ENCODE results near the gene COL28A1.

COL28A1 gene

GRCh38 chr7:7443806-7444350 is 91.8 kb downstream of the COL28A1 start:
- H3K36me3 Mint-ChIP-seq (ENCODE audit: low read depth) = peaks cover 10% of the 10 kb centered on the region
- peaks cover 29% of the 10 kb centered on the region for H3K9me3 Mint-ChIP-seq
- peaks cover 11% of the 10 kb centered on the region for H3K4me1 Mint-ChIP-seq
- no peak overlapping the region for H3K27ac Mint-ChIP-seq
- DNase-seq = no peak
- no peak overlapping the region for H3K4me3 Mint-ChIP-seq
- no peak for ATAC-seq
- H3K27me3 Mint-ChIP-seq = no peaks in the 10 kb centered on the region

- Mint-ChIP-seq H3K36me3 (ENCODE audit: low read depth) (no peaks in the 10 kb centered on the region), H3K27ac (no peak overlapping the region), H3K4me1 (peaks cover 11% of the 10 kb centered on the region), H3K27me3 (no peaks in the 10 kb centered on the region), H3K9me3 (peaks cover 4% of the 10 kb centered on the region), H3K4me3 (no peak overlapping the region)
- ATAC-seq = no peak
- DNase-seq = no peak
Measured at GRCh38 chr7:7439564-7439963, 96.1 kb downstream of the COL28A1 start.

- ATAC-seq (no peak), DNase-seq (no peak)
- H3K27me3 Mint-ChIP-seq = no peaks in the 10 kb centered on the region
- H3K36me3 Mint-ChIP-seq (ENCODE audit: low read depth) = no peaks in the 10 kb centered on the region
- H3K9me3 Mint-ChIP-seq = peaks cover 4% of the 10 kb centered on the region
- H3K27ac Mint-ChIP-seq = no peak overlapping the region
- no peak overlapping the region for H3K4me3 Mint-ChIP-seq
- H3K4me1 Mint-ChIP-seq = peaks cover 7% of the 10 kb centered on the region
Measured at GRCh38 chr7:7438851-7439250, 96.8 kb downstream of the COL28A1 start.

GRCh38 chr7:7435978-7436377 is 99.7 kb downstream of the COL28A1 start:
- Mint-ChIP-seq H3K4me3 (no peak overlapping the region), H3K9me3 (no peaks in the 10 kb centered on the region), H3K4me1 (no peaks in the 10 kb centered on the region), H3K27me3 (peaks cover 4% of the 10 kb centered on the region), H3K27ac (no peak overlapping the region), H3K36me3 (ENCODE audit: low read depth) (no peaks in the 10 kb centered on the region)
- DNase-seq (no peak), ATAC-seq (no peak)

- DNase-seq (no peak), ATAC-seq (no peak)
- Mint-ChIP-seq H3K4me1 (no peaks in the 10 kb centered on the region), H3K36me3 (ENCODE audit: low read depth) (no peaks in the 10 kb centered on the region), H3K9me3 (no peaks in the 10 kb centered on the region), H3K27me3 (peaks cover 4% of the 10 kb centered on the region), H3K4me3 (no peak overlapping the region), H3K27ac (no peak overlapping the region)
Measured at GRCh38 chr7:7434329-7434728, 101.3 kb downstream of the COL28A1 start.

GRCh38 chr7:7433811-7434210 is 101.9 kb downstream of the COL28A1 start:
- Mint-ChIP-seq H3K27ac (no peak overlapping the region), H3K27me3 (peaks cover 4% of the 10 kb centered on the region), H3K4me1 (no peaks in the 10 kb centered on the region), H3K9me3 (no peaks in the 10 kb centered on the region), H3K36me3 (ENCODE audit: low read depth) (no peaks in the 10 kb centered on the region), H3K4me3 (no peak overlapping the region)
- ATAC-seq (no peak), DNase-seq (no peak)

GRCh38 chr7:7432979-7433378 is 102.7 kb downstream of the COL28A1 start:
- DNase-seq (no peak), ATAC-seq (no peak)
- no peaks in the 10 kb centered on the region for H3K36me3 Mint-ChIP-seq (ENCODE audit: low read depth)
- no peak overlapping the region for H3K4me3 Mint-ChIP-seq
- no peaks in the 10 kb centered on the region for H3K4me1 Mint-ChIP-seq
- H3K27me3 Mint-ChIP-seq = peaks cover 4% of the 10 kb centered on the region
- no peaks in the 10 kb centered on the region for H3K9me3 Mint-ChIP-seq
- no peak overlapping the region for H3K27ac Mint-ChIP-seq

GRCh38 chr7:7428806-7429205 is 106.9 kb downstream of the COL28A1 start:
- no peak for ATAC-seq
- H3K36me3 Mint-ChIP-seq (ENCODE audit: low read depth) = no peaks in the 10 kb centered on the region
- no peaks in the 10 kb centered on the region for H3K9me3 Mint-ChIP-seq
- H3K4me3 Mint-ChIP-seq = no peak overlapping the region
- no peak overlapping the region for H3K27ac Mint-ChIP-seq
- no peak for DNase-seq
- H3K4me1 Mint-ChIP-seq = peaks cover 12% of the 10 kb centered on the region
- H3K27me3 Mint-ChIP-seq = peaks cover 4% of the 10 kb centered on the region

GRCh38 chr7:7427363-7427762 is 108.3 kb downstream of the COL28A1 start:
- Mint-ChIP-seq H3K36me3 (ENCODE audit: low read depth) (no peaks in the 10 kb centered on the region), H3K27me3 (peaks cover 4% of the 10 kb centered on the region), H3K4me3 (no peak overlapping the region), H3K27ac (no peak overlapping the region), H3K4me1 (peaks cover 12% of the 10 kb centered on the region), H3K9me3 (no peaks in the 10 kb centered on the region)
- no peak for ATAC-seq
- DNase-seq = no peak

- Mint-ChIP-seq H3K4me1 (peaks cover 12% of the 10 kb centered on the region), H3K4me3 (no peak overlapping the region)
Measured at GRCh38 chr7:7426676-7427075, 109.0 kb downstream of the COL28A1 start.

GRCh38 chr7:7425321-7425720 is 110.4 kb downstream of the COL28A1 start:
- no peak for DNase-seq
- Mint-ChIP-seq H3K27me3 (no peaks in the 10 kb centered on the region), H3K9me3 (no peaks in the 10 kb centered on the region), H3K36me3 (ENCODE audit: low read depth) (no peaks in the 10 kb centered on the region), H3K4me3 (no peak overlapping the region), H3K4me1 (peaks cover 12% of the 10 kb centered on the region), H3K27ac (no peak overlapping the region)
- ATAC-seq = no peak

More at GRCh38 chr7:7426676-7427075, 109.0 kb downstream of the COL28A1 start:
- Mint-ChIP-seq H3K36me3 (ENCODE audit: low read depth) (no peaks in the 10 kb centered on the region), H3K27ac (no peak overlapping the region), H3K9me3 (no peaks in the 10 kb centered on the region), H3K27me3 (peaks cover 2% of the 10 kb centered on the region)
- no peak for DNase-seq
- no peak for ATAC-seq

- H3K27me3 Mint-ChIP-seq = no peaks in the 10 kb centered on the region
- H3K4me1 Mint-ChIP-seq = peaks cover 12% of the 10 kb centered on the region
- DNase-seq = peak; percentile 47
- H3K9me3 Mint-ChIP-seq = no peaks in the 10 kb centered on the region
- H3K4me3 Mint-ChIP-seq = peak overlapping the region; percentile 75
- no peaks in the 10 kb centered on the region for H3K36me3 Mint-ChIP-seq (ENCODE audit: low read depth)
- ATAC-seq = peak; percentile 89
- peak overlapping the region; percentile 65 for H3K27ac Mint-ChIP-seq
Measured at GRCh38 chr7:7424151-7424873, 111.4 kb downstream of the COL28A1 start.

GRCh38 chr7:7422641-7423040 is 113.0 kb downstream of the COL28A1 start:
- DNase-seq = no peak
- Mint-ChIP-seq H3K9me3 (no peaks in the 10 kb centered on the region), H3K4me3 (no peak overlapping the region), H3K27me3 (no peaks in the 10 kb centered on the region), H3K36me3 (ENCODE audit: low read depth) (no peaks in the 10 kb centered on the region), H3K27ac (no peak overlapping the region), H3K4me1 (peaks cover 12% of the 10 kb centered on the region)
- no peak for ATAC-seq

GRCh38 chr7:7421826-7422225 is 113.8 kb downstream of the COL28A1 start:
- DNase-seq (no peak), ATAC-seq (no peak)
- Mint-ChIP-seq H3K27ac (no peak overlapping the region), H3K4me3 (no peak overlapping the region), H3K9me3 (no peaks in the 10 kb centered on the region), H3K27me3 (no peaks in the 10 kb centered on the region), H3K4me1 (peaks cover 12% of the 10 kb centered on the region), H3K36me3 (ENCODE audit: low read depth) (no peaks in the 10 kb centered on the region)

- no peak for DNase-seq
- Mint-ChIP-seq H3K9me3 (no peaks in the 10 kb centered on the region), H3K4me3 (no peak overlapping the region)
Measured at GRCh38 chr7:7418997-7419396, 116.7 kb downstream of the COL28A1 start.

More at GRCh38 chr7:7418997-7419396, 116.7 kb downstream of the COL28A1 start:
- ATAC-seq = no peak
- Mint-ChIP-seq H3K36me3 (ENCODE audit: low read depth) (no peaks in the 10 kb centered on the region), H3K27me3 (no peaks in the 10 kb centered on the region), H3K27ac (no peak overlapping the region), H3K4me1 (peaks cover 10% of the 10 kb centered on the region)
